GM18511 (cell line): ENCODE measurements around the gene SSR2.
A peak's percentile ranks its signal among the peaks of the same experiment; 100 is the strongest.
"Not testable (repeated sequence)": the region's sequence is repeated elsewhere in the genome, so short reads cannot be mapped to it uniquely, and the experiment has no call there.

Experiments
- ATAC-seq: cut with Tn5 transposase; IDR thresholded peaks from one replicate; pipeline ENCODE4 v1.9.1; 2021; ENCODE audit warnings: mild to moderate bottlenecking, moderate library complexity; ENCODE audit not compliant: unreplicated experiment

Gene SSR2

DNA sequence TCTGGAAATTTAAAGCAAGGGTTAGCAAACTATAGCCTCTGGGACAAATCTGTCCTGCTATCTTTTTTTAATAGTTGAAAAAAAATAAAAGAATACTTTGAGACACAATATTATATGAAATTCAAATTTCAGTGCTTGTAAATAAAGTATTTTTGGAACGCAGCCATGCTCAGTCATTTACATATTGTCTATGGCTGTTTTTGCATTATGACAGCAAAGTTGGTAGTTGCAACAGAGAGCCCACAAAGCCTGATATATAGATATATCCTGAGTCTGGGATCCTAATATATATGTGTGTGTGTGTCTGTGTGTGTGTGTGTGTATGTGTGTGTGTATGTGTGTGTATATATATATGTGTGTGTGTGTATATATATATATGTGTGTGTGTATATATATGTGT is 20.8 kb downstream of the SSR2 start:
- no peak for ATAC-seq

DNA sequence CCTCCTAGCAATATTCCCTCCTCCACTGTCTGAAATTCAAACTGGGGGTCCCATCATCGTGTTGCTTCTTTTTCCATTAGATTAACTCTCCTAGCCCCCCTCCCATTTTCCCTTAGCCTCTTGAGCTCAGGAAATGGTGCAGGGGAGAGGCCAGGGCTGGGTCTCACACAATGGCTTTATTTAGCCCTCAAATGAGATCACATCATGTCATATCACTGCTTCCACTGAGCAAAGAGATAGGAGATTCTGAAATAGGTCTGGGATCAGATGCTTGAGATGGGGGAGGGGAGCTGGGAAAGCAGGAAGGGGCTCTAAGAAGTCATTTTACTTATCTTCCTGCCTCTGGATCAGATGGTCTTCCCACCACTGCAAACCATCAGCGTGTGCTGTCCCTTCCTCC is 24.6 kb downstream of the SSR2 start:
- ATAC-seq = no peak

DNA sequence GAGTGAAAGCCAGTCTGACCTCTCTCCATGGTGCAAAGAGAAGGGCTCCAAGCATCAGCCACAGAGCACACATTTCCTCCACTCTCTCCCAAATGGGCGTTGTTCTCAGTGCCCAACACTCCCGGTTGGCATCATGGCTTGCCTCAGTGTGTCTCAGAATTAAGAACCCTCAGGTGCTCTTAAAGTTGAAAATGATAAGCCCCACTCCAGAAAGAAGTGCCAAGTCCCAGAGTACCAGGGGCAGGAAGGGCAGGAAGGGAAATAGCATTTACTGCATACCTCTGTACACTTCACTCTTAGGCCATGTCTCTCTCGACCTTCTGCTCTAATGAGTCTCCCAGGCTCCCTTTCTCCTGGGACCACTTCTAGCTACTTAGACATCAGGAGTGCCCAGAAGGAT is 27.2 kb downstream of the SSR2 start:
- no peak for ATAC-seq

DNA sequence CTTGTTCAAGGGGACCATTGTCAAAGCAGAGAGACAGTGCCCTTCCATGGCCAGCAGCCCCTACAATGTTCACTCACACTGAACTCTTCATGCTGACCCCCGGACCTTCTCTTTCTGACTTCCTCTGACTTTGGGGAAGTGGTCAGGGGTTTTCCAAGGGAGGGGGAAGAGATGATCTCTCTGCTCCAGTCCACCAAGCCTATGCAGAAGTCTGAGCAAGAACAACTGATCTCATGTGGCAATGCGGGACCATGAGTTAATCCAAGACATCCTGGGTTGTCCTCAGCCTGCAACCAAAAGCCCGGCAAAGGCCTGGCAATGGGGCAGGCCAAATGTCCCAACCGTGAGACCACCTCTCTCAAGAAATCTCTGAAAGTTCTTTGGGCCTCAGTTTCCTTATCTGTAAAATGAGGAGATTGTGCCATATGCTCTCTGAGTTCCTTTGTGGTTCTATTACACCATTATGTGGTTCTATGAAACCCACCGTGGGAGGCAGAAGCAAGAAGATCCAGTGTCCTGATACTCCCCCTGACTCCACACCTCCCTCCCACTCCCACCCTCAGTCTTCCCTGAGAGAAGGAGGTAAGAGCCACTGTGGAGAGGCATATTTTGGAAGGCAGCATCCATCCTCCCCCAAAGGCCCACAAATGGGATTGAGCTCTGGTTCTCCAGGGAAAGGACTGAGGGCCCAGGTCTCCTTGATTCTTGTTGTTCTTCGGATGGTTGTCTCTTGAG is 30.6 kb downstream of the SSR2 start:
- peak; percentile 24 for ATAC-seq

DNA sequence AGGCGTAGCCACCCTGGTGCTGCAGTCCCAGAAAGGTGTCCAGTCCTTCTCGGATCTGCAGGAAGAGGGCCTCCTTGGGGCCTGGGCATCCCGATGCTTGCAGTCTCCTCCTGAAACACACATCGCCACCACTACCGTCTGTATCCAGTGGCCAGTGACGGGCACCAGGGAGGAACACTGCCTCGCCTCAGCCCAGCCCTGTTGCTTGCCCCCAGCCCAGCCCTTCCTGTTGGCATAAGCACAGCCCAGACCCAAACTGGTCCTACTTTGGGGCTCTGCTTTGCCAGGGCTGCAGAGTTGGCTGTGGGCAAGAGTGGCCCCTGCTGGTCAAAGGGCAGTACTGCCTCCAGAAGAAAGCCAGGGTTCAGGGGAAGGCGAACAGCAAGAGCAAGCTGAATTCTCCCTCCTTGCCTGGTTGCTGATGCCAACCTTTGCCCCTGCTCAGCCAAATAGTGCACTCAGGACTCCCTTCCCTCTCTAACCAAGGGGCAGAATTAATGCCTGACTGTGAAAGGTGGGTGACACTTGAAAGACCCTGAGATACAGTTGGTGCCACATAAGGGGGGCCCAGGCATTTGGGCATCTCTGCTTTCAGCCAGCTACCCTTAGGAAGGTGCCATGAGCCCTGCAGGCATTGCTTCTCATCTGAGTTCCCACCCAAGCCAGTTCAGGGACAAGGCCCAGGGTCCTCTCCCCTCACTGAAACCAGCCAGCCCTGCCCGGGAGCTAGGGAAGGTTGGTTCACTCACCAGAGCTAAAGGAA is 31.3 kb downstream of the SSR2 start:
- peak; percentile 73 for ATAC-seq

DNA sequence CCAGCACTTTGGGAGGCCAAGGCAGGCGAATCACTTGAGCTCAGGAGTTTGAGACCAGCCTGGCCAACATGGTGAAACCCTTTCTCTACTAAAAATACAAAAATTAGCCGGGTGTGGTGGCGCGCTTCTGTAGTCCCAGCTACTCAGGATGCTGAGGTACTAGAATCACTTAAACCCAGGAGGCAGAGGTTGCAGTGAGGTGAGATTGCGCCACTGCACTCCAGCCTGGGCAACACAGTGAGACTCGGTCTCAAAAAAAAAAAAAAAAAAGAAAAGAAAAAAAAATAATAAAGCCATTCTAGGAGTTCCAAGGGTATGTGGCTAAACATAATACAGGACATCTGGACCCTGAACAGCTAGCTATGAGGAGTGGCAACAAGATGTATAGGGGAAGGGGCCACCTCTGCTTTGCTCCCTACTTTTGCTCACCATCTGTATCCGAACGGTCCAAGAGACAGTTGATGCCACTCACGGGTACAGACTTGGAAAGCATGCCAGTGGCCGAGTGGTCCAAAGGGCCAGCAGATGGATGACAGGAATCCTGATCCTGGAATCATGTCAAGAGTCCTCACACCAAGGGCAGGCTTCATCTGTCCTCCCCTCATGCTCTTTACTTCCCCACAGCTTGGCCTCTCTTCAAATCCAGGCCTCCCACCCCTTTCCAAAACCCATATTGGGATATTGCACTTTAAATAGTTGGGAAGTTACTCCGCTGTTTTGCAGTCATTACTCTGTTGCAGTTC is 35.7 kb downstream of the SSR2 start:
- ATAC-seq = not testable (repeated sequence)

DNA sequence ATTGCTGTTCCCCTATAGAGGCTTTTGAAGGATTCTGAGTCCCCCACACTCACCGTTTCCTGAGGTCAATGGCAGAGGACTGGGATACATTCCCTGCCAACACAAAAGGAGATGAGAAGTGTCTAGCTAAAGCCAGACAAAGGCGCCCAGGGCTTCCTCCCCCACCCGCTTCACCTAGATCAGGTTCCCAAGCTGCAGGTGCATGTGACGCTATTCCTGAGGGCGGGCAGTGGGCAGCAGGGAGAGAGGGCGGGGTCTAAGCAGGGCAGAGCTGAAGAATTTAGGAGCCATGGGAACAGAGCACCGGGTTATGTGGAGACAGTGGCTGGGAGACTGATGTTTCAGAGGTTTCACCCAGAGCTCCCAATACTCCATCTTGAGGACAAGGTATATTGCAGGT is 36.4 kb downstream of the SSR2 start:
- no peak for ATAC-seq

DNA sequence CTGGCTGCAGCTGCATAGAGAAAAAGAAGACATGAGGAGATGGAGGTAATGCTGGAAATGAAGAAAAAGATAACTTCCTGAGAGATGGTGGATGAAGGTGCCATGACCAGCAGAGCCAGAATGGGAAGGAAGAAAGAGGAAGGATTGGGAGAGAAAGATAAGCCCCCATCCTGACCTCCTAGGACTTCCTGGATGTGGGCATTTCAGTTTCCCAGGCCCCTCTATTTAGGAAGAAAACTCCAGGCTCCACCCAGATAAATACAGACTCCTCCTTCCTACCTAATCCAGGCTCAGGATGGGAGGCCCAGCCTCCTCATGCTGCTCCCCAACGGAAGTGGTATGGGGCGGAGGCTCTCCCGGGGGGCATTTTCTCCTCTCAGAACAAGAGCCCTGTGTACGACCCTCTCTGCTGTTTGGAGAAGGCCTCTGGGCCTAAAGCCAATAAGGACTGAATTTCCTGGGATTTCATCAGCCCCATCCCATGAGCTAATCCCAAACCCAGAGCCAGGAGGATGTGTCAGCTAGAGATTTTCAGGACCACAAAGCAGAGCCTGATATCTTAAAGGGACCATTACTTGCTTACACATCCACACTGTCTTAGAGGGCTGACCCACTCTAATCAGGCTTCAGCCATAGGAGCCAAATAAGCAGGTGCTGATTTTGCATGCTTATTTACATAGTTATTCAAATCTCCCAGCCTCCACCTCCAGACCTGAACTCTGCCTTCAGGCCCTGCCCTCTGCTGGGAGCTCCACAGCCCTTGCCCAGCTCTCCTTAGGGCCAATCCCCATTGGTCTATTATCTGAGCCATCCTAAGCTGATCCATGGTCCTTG is 37.3 kb downstream of the SSR2 start:
- no peak for ATAC-seq

DNA sequence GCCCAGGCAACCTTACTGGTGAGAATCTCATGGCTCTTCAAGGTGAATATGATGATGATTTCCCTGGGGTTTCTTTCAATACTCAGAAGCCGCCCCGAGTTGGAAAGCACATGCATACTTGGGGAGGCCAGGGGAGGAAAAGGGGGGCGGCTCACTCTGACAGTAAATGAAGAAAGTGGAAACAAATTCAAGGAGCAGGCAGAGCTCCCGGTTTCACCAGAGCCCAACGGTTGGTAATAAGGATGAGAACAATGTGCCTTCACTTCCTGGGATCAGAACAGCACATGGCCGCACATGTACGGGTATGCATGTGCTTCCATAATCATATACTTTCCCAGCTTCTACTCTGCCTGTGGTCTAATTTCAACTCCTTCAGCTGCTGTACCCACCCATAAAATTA is 38.6 kb downstream of the SSR2 start:
- no peak for ATAC-seq

DNA sequence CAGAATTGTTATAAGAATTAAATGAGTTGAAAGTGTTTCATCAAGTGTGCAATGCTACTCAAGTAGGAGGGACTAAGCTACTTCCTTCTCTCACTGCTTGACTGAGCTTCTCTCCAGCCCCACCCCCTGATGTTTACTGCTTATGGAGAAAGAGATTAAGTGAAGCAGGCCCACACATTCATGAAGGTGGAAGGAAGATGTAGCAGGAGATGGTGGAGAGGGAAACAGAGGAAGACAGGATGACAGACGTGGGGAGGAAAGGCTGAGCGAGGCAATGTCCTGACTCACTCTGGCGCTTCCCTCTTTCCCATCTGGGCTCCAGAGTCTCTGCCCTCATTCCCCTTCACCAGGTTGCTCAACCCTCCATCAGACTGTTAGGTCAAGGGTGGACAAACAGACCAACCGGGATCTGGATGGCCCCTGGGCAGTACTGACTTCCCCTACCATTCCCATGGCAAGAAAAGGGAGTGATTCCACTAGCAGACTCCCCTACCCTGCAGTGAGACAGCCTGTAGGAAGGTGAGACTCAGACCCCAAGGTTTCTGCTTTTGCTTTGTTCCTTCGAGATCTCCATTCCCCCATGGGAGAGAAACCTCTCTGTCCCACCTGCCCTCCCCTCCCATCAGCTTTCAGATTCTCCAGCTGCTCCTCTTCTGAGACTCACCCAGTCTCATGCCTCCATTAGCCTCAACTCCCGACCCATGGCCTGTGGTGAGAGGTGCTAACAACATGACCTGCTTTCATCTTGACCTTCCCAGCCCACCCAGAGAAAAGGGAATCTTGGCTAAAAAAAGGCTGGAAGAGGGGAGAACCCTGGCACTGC is 39.3 kb downstream of the SSR2 start:
- ATAC-seq = no peak

DNA sequence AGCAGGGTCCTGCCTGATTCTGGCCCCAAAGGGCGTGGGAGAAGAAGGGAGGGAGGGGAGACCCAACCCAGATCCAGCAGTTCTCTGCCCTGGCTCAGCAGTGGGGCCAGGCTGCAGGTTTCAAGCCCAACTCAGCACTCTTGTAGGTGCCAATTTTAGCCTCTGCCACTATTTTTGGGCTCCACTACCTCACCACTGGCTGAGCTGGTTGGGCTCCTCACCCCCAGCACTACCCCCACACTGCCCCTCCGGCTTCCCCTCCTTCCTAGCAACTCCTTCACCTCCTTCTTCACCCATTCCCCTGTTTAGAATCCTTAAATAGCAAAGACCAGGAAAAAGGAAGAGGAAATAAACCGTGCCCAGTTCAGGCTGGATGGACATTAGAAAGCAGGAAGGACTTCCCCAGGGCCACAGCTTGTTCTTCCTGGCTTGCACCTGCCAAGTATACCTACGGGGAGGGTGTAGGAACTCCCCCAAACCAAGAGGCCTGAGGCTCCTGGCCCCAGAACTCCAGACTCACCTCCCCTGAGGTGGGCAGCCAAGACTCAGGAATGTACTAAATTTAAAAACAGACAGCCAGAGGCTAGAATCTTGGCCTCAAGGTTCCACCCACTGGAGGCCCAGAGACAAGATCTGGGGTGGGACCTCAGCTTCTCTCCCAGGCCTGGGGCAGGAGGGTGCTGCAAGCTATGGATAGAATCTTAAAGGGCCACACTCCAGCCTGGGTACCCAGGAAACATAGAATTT is 41.0 kb downstream of the SSR2 start:
- ATAC-seq = no peak

DNA sequence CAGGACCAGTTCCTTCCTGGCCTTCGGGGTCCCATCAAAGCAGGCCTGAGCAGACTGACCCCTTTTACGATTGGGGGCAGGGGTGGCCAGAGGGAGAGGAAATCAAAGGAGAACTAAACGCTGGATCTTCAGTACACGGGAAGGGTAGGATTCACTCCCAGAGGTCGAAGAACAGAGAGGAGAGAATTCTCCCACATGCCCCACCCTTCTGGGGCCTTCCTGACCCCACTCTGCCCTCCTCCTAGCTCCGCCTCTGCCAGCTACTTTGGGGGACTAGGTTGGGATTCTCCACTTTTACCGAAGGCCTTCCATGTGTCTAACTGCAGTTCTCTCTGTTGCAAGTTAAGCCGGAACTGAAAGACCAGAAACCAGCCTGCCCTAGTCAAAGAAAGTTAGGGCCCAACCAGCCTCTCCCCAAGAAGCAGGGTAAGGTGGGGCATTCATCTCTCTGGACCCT is 41.8 kb downstream of the SSR2 start:
- ATAC-seq = no peak

DNA sequence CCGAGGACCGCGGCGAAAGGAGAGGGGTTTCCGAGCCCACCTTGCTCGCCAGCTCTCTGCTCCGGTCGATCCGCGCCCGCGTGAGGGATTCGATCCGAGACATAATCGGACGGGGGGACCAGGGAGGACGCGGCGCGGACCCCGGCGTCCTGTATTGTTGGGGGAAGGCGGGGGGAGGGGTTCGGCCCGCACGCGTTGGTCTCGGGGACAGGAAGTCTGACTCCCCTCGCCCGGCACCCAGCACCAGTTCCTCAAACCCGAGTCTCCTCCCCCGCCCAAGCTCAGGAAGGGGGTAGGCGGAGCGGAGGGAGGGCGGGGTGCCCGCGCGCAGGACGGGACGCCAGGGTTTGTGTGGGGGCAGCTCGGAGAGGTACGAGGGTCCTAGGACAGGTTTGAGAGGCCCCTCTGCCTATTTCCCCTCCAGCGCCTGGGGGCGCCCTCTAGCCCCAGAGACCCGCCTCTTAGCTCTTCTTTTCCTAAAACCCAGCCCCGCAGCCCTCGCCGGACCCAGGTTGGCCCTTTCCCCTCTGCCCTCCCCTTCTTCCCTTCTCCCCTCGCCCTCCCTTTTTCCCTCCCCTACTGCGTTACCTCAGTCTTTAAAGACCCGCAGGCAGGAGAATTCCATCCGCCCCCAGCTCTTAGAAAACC is 42.3 kb downstream of the SSR2 start, which contains the start of gene ARHGEF2:
Gene ARHGEF2, minus strand, starts transcription at position 223 of the 648 bp plus-strand sequence. Its CDS starts 120 bp downstream, at position 103.
- peak; percentile 49 for ATAC-seq

DNA sequence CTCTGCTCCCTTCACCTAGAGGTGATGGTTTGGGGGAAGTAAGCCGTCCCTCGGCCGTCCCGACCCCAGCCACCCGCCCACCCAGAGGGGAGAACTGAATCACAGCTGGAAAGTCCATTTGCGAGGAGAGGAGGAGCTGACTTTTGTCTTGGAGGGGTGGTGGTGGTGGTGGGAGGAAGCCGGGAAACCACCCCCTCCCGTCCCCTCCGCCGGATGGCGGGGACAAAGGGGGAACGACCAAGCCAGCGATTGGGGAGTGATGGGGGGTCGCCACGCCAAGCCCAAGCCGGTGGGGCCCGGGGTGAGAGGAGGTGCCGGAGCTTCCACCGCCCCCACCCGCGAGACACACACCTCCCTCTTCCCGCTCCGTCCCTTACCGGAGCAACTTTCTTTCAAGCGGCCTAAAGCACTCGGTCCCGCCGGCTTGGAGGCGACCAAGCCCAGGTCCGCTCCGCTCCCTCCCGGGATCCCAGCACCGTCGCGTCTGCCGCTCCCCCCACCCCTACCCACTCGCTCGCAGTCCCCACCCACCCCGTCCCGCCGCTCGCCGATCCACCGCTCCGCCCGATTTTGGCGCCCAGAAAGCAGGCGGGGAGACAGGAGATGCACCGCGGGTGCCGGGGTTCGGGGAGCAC is 42.9 kb downstream of the SSR2 start:
- ATAC-seq = no peak

DNA sequence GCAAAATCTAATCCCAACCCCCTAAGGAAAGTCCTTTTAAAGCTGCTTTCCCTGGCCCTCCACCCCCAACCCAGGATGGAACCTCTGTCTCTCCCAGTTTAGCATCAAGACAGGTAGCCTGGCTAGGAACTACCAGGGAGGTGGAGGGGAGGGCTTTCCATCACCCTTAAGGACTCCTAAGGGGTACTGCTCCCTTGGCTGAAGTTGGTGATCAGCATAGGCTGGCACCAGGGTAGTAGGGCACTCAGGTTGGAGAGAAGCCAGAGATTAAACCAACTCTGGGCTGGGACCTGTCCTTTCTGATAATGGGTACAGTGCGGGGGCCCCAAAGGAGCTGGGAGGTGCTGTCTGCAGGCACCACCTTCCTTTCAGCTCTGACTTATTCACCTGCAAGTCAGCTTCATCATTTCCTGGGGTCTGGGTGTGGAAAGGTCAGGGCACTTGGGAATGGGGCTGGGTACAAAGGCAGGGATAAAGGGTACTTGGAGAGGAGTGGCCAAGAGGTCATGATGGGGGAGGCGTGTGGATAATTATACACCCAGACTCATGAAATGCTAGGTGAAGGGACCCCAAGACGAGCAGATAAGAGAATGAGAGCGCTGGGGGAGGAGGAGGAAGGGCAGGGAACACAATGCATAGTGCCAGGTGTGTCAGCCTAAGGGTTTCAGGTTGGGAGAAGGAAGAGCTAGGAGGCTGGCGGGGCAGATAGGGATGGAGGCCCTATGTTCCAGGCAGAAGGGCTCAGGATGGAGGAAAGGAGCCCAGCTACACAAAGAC is 43.6 kb downstream of the SSR2 start:
- ATAC-seq = no peak

DNA sequence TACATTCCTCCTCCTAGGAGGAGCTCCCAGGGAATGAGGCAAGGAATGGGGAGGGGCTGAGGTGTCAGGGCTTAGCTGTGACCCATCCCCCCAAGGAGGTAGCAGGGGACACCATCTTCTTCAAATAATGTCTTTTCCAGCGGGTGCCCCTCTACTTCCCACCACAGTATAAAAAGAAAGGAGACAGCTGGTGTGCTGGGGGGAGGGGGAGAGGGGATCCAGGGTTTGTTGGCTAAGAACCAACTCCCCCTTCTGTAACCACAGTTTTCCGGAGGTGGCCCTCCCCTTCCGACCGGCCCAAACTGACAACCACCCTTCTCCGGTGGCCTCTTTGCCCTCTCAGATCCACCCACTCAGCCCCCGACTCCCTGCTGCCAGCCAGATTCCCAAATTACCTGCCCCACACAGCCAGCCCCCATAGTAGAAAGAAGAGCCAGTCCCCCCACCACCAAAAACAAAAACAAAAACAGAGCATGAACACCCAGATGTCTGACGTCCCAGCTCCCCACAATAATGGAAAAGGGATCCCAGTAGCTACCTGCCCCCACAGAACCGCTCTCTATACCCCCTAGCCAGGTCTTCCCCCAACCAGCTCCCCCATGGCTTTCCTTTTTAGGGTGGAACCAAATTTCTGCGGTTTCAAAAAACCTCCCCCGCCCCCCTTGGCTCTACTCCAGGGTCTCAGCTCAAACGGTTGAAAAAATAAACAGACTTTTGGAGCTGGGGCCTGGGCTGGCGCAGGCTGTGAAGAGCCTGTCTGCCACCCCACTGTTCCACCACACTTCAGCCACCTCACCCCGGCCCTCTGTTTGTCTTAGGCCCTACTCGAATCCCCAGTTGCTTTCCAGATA is 44.5 kb downstream of the SSR2 start:
- no peak for ATAC-seq
